GM21447 (cell line): ENCODE results near the gene RNF169.

ENCODE experiments used
- ATAC-seq: cut with Tn5 transposase; IDR thresholded peaks from one replicate; pipeline ENCODE4 v1.9.1; 2021; ENCODE audit not compliant: unreplicated experiment

RNF169 gene, protein sequence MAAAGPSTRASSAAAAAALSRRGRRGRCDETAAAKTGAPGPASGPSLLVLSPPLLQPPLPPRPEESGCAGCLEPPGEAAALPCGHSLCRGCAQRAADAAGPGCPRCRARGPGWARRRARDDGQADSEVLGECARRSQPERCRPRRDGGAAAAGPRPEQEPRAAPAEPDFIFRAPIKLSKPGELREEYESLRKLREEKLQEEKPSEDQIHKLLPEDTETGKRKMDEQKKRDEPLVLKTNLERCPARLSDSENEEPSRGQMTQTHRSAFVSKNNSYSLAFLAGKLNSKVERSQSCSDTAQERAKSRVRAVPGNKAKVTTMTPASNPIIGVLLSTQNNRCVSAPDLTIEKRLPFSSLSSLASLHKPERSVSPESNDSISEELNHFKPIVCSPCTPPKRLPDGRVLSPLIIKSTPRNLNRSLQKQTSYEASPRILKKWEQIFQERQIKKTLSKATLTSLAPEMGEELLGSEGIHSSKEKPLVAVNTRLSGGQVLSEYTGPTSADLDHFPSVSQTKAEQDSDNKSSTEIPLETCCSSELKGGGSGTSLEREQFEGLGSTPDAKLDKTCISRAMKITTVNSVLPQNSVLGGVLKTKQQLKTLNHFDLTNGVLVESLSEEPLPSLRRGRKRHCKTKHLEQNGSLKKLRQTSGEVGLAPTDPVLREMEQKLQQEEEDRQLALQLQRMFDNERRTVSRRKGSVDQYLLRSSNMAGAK

GRCh38 chr11:74748211-74749126, at the start of gene RNF169:
Gene RNF169, plus strand, starts transcription at chr11:74748849. Its CDS starts 32 bp downstream, at chr11:74748881.
- ATAC-seq = peak; percentile 98

- no peak for ATAC-seq
Measured at GRCh38 chr11:74699615-74700396, 48.8 kb upstream of the RNF169 start.

DNA sequence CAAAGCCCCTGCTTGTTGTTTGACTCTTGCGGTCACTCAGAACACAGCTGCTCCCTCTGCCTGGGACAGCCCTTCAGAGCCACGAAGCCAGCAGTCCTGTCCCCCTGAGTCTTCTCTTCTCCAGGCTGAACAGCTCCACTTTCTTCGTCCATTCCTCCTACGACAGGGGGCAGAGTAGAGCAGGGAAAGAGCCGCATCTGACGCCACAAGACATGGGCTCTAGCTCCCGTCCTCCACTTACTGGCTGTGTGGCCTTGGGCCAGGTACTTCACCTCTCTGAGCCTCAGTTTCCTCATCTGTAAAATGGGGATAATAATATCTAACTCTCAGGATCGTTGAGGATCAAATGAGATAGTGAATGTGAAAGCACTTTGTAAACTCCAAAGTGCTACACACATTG, 47.3 kb upstream of the RNF169 start:
- ATAC-seq = no peak

GRCh38 chr11:74702383-74703007, 46.2 kb upstream of the RNF169 start:
- ATAC-seq = no peak

DNA sequence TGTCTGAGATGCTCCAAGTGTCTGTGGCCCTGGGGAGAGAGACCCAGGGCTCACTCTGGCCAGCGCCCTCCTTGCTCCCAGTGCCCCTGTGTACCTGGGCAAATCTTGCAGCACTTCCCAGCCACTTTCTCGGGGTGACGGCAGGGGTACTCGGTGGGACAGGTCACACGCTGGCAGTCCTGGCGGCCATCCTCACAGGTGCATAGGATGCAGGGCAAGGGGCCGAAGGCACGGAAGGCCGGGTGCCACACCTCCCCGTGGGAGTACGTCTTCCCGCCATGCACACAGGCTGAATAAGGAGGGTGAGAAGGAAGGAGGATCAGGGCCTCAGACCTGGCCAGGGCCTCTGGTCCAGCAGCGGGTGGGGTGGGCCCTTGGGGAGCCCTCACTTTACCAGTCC, 45.4 kb upstream of the RNF169 start:
- no peak for ATAC-seq

DNA sequence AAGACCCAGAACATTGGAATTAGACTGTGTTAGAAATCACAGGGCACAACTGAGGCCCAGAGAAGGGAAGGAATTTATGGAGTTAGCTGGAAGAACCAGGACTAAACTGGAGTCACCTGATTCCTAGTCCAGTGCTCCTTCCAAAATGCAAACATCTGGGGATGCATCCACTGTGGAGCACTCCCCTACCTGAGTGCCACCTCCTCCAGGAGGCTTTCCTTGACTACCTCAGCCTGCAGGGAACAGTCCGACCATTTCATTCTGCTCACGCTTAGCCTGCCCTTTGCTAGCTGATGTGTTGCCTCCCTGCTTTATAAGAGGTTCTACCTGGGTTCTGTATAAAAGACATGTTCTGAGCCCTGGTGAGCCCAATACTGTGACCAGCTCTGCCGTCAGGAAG, 41.5 kb upstream of the RNF169 start:
- ATAC-seq = no peak

DNA sequence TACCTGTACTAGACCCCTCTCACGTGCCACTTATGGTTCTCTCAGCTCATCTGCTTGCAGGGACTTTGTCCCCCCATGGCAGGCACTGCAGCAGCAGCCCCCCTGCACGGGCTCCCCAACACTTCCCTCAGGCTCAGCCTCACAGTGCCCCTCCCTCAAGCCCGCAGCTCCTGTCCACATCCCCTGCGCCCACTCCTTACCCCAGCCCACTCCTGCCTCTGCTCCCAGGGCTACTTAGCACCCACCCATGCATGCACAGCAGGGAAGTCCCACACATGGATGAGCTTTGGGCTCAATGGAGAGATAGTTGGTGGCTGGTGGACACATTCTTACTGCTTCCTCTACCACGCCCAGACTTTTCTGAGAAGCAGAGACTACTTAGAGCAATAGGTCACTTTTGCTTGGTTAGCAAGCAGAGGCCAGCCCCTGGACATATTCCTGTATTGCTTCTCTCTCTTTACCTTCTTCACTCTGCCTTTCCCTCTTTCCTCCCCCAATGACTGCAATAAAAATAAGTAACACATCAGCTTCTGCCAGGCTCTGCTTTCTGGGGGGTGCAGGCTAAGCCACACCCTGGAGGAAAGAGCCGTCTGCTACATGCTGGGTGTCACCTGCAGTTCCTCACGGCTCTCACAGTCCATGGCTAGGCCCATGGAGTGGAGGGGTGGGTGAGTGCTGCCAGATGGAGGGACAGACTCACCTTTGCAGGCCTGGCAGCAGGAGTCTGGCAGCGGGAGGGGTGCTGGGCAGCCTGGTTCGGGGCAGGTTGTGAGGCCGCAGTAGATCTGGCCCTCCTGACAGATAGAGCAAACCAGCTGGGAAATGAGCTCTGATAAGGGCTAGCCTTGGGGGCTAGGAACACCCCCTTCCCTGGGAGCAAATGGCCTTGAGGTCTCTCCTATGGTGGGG, 40.8 kb upstream of the RNF169 start:
- ATAC-seq = no peak

DNA sequence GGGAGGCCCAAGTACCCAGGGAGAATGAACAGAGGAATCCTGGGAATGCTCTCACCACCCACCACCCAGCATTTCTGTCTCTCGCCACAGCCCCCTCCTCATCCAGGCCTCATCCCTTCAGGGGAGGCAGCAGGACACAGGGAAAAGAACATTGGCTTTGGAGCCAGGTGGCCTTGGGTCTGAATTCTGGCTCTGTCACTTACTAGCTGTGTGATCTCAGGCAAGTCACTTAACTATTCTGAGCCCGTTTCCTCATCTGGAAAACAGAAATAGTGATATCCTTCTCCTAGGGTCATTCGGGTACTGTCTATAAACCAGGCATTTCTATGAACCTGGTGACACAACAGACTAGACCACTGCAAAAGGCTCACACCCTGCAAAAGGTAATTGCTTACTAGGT, 39.5 kb upstream of the RNF169 start:
- ATAC-seq = no peak

DNA sequence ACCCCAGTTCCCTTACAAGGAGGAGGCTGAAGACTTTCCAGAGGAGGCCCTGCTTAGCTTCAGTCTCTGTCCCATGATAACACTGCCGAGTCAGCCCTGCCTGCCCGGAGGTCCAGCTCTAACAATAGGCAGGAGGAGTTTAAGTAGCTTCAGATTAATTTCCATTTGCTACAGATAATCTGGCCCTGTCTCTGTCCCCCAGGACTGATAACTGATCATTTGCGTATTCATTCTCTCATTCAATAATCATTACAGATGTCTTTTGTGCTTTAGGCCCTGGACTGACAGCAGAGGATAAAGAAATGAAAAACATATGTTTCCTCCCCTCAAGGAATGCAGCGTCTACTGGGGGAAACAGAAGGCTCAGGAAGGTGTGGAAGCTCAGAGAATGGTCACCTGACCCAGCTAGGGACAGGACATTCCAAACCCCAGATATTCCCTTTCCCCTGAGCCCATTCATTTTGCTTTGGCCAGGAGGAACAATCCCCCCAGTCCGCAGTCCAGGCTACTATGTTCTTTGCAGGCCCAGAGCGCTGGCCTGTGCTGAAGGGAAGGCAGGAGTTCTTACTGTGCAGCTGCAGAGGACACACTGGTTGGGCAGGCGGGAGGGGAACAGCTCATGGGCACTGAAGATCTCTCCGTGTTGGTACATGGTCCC, 38.2 kb upstream of the RNF169 start:
- no peak for ATAC-seq

GRCh38 chr11:74713686-74714085, 35.0 kb upstream of the RNF169 start:
- ATAC-seq = no peak

DNA sequence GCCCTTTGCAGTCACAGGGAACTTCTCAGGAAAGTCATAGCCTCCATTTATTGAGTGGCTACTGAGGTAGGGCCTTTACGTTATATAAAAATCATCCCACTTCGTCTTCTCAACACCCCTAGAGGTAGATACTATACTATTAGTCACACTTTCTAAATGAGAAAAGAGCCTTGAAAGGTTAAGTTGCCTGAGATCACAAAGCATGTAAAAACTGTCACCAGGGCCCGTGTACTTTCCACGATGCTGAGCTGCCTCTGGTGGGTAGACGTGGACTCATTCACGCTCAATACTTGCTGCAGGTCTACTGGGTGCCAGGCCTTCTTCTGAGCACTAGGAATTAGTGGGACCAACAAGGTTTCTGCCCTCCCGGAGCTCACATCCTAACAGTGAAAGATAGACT, 33.7 kb upstream of the RNF169 start:
- ATAC-seq = no peak

DNA sequence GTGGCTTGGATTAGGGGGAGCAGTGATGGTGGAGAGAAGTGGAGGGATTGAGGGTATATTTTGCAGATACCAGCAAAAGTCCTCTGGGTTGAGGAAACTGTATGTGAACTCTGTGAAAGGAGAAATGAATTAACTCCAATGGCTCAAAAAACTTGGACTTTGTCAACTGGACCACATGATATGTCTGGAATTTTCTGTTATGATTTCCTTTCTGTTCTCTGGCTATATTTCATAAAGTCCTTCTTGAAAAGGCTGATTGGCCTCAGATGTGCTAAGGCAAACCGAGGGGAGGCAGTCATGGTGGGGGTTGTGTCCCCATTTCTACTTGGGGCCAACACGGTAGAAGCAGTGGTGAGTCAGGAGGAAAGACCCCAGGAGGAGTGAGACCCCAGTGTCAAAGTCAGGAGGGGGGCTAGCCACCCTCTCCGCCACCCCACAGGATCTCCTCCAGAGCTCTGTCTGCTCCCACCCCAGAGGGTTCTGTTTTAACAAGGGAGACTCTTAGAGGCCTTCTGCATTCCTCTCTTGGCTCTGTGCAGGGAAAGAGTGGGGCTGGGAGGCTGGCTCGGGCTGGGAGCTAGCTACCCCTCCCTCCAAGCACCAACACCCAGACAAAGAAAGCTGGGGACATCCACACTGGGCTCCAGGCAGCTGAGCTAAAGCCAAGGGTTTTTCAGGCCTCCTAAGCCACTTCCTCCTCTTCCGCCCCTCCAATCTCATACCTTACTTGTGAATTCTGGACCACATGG, 31.3 kb upstream of the RNF169 start:
- ATAC-seq = no peak

DNA sequence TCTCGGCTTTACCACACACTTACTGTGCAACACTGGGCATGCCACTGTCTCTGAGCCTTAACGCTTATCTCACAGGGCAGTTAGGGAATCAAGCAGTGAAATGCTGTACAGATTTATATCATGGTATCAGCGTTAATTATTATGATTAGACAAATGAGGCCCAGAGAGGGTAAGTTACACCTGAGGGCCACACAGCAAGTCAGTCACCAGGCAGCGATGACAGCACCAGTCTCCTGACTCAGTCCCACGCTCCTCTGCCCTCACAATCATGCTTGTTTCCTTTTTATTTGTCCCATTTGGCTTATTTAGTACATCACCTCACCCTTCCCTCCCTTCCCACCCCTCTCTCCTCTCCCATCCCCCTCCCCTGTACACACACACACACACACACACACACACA, 29.6 kb upstream of the RNF169 start:
- ATAC-seq = no peak

- ATAC-seq = no peak
Measured at GRCh38 chr11:74720596-74721478, 27.8 kb upstream of the RNF169 start.

DNA sequence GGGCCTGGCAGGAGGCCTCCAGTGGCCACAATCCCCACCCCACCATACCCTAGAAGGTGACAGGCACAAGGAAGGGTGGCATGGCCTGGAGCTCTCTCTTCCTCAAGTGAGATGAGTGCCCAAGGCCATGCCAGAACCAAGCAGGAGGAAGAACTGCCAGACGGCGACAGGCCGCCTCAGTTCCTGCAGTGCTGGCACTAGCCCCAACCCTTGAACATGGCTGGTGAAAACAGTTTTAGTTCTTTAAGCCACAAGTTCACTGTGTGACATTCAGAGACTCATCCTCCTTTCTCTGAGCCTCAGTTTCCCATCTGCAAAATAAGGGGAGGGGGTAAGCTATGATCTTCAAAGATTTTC, 27.2 kb upstream of the RNF169 start:
- no peak for ATAC-seq

DNA sequence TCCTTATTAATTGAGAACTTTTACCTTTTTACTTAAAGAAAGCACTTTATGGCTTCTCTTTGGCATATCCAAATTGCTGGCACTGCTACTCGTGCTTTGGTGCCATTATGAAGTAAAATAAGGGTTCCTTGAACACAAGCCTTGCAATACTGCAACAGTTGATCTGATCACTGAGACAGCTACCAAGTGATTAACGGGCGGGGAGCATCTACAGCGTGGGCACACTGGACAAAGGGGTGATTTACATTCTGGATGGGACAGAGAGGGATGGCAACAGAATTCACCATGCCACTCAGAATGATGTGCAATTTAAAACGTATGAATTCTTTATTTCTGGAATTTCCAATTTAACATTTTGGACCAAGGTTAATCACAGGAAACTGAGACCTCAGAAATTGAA, 25.1 kb upstream of the RNF169 start:
- ATAC-seq = no peak

DNA sequence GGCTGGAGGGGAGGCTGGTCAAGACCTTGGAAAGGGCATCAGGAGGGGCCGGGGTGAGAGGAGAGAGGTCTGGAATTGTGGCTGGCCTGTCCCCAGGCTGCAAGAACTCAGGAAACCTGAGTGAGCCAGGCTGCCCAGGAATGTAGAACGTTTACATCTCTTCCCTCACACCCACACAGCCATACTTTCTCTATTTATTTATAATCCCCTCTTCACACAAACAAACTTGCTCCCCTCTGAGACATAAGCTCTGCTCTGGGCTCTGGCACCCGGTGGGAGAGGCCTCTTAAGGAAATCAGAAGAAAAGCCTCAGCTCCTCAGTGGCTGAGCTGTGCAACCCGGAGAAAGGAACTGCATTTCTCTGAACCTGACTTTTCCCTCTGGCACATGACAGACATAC, 22.9 kb upstream of the RNF169 start:
- ATAC-seq = no peak
